GM18505 (cell line): Measurements from ENCODE around the gene RPS6KA5.

ENCODE experiments used
- ATAC-seq: cut with Tn5 transposase; IDR thresholded peaks from one replicate; pipeline ENCODE4 v1.9.1; 2021; ENCODE audit not compliant: unreplicated experiment
- POLR2A ChIP-seq: IDR thresholded peaks from 4 replicates; pipeline ENCODE4 v1.6.1; 2011; ENCODE audit warnings: borderline replicate concordance; ENCODE audit not compliant: insufficient read depth, insufficient read length; ENCODE audit errors: extremely low read depth

RPS6KA5 gene

DNA sequence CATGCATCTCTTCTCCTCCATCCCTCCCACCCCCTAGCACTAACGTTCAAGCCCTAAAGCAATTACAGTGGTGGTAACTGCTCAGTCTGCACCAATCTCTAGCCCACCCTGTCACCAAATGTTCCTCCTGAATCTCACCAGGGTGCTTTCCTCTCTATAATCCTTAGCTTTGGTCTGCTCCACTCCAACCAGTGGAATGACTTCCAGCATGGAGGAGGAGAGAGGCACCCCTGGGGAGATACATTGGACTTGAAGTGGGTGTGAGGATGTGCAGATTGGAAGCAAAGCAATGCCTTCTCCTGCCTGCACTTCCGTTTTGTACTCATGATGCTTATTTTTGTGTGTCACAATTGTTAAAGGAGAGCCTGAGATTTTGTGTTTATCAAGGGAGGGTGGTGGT, 24.1 kb upstream of the RPS6KA5 start:
- no peak for ATAC-seq
- no peak for TF ChIP-seq POLR2A

DNA sequence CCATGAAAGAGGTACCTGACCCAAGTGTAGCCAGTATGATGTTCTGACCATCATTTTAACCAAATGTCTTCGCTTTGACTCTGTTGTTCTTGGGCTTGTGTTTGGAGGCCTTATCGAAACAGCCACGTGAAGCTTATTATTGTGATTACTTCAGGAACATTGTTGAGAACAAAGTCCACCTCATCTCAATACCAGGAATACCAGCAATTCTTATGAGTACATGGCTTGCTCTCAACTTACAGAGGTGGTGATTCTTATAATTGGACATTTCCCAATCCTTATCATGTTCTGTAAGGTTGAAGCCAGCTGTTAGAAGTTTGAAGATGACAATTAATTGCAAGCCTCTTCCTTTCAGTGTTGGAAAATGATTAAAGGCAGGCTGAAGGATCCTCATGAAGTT, 21.8 kb upstream of the RPS6KA5 start:
- no peak for ATAC-seq
- no peak for TF ChIP-seq POLR2A

DNA sequence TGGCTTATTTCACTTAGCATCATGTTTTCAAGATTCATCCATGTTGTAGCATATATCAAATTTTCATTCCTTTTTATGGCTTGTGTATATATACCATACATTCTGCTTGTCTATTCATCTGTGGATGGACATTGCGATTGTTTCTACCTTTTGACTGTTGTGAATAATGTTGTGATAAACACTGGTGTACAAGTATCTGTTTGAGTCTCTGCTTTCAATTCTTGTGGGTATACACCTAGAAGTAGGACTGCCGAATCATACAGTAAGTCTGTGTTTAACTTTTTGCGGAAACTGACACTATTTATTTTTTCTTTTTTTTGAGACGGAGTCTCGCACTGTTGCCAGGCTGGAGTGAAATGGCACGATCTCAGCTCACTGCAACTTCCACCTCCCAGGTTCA, 19.6 kb upstream of the RPS6KA5 start:
- ATAC-seq: no peak
- TF ChIP-seq POLR2A: no peak

DNA sequence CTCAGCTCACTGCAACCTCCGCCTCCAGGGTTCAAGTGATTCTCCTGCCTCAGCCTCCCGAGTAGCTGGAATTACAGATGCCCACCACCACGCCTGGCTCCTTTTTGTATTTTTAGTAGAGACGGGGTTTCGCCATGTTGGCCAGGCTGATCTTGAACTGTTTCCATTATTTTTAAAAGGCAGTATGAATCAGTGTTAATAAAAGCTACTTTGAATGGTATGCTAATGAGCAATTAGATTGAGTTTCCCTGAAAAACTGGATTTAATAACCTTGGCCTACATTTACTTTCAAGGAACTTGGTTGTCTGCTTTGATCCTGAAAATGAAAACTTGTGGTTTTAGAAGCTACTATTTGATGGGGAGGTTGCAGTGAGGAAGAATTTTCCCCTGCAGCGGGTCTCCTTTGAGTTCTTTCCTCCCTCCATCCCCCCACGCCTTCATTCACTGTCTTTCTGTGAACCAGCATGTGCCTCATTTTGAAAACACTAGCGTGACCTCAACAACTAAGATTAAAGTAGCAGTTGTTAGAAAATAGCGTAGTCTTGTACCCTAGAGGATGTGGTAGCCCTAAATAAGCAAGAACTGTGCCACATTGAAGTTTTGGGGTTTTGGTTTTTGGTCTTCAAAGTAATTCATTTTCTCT, 17.8 kb upstream of the RPS6KA5 start:
- no peak for ATAC-seq

DNA sequence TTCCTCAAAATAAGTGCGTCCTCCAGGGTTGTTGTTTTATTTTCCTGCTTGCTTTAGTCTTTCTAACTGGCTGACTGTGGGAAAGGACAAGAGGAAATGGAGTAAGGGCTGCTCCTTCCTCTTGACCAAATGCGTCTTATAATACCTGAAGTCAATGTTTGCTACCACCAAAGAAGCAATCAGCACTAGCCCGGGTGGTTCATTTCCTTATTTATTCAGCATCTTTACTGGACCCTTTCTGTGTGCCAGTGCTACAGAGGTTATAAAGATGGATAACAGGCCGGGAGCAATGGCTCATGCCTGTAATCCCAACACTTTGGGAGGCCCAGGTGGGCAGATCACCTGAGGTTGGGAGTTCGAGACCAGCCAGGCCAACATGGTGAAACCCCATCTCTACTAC, 15.1 kb upstream of the RPS6KA5 start:
- ATAC-seq: no peak
- TF ChIP-seq POLR2A: no peak

More for the DNA sequence above, 17.8 kb upstream of the RPS6KA5 start:
- TF ChIP-seq POLR2A: no peak

DNA sequence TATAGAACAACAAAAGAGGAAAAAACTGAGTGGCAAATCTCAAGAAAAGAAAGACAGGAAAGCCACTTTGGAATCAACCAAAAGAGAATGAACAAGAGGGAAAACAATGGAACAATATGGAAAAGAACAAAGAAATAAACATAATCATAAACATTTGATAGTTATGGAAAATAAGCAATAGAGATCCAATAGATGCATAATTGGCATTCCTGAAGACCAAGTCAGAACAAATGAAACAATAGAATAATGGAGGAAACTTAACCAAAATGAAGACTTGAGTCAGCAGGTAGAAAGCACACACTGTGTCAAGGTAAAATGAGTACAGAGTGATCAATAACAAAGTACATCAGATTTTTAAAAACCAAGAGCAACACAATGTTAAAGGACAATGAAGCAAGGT, 10.1 kb upstream of the RPS6KA5 start:
- TF ChIP-seq POLR2A: no peak
- no peak for ATAC-seq

DNA sequence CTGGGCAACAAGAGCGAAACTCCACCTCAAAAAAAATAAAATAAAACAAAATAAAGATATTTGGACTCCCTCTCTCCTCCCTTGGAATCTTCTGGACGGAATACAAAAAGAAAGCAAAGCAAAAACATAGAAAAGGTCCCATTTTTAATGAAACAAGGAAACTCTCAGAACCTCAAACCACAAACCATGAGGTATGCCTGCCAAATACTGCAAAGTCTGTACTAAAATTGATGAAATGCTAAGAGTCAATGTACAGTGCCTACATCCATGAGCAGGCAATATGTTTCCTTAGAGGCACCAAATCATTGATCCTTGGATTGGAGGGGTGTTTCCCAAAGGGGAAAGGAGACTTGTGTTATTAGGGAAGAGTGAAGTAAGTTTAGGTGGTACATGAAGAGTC, 8.2 kb upstream of the RPS6KA5 start:
- ATAC-seq: no peak
- no peak for TF ChIP-seq POLR2A

DNA sequence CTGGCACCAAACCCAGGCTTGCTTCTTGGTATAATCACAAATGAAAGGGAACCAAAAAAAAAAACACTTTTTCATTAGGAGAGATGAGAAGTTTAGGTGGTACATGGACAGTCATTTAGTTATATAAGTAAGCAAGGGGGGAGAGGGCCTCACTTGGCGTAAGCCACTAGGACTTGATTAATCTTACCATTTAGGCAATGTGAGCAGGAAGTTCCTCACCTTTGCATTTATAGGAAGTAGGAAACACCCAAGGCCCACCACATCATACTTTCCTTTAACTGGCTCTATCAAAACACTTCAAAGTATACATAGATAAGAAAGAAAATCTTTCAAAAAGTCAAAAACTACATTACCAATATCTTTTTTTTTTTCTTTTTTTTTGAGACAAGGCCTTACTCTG, 6.7 kb upstream of the RPS6KA5 start:
- TF ChIP-seq POLR2A: no peak
- no peak for ATAC-seq

DNA sequence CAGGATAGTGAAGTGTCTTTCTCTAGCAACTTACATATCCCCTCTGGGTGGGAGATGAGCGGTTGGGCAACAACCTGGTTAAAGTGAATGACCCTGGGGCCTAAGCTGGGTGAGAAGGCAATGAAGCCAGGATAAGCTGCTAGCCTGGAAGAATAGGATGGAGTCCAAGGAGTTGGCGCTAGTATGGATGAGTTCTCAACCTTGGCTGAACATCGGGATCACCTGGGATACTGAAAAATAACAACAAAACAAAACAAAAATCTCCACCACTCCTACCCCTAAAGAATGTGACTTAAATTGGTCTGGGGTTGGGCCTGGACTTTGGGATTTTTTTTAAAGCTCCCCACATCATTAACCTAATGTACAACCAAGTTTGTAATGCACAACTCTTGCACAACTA, 4.8 kb upstream of the RPS6KA5 start:
- no peak for ATAC-seq
- TF ChIP-seq POLR2A: no peak

DNA sequence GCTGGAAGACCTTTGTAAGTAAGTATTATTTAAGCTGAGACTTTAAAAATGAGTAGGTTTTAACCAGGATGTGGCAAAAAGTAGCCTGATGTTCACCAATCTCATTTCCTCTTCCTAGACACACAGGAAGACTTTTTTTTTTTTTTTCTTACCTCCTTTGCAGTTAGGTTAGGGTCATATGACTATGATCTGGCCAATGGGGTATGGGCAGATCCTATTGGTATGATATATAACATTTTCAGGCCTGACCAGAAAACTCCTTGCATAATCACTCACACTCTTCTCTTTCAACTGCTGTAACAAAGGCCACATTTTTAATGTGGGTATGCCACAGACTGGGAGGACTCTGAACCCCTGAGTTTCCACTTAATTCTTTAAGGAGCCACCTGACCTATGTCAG, 2.7 kb upstream of the RPS6KA5 start:
- ATAC-seq: no peak
- TF ChIP-seq POLR2A: no peak

DNA sequence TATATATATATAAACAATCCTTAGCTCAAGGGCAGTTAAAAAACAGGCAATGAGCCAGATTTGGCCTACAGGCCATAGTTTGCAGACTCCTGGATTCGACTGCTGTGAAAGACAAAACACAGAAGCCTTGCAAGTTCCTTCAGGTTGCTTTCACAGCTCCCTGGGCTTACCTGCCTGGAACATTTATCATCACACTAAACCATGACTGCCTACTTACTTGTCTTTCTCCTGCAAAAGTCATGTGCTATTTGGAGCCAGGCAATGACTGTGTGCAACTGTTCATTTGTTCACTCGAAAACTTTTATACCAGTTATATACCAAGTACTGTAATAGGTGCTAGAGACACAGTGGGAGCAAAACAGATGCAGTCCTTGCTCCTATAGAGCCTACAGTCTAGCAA, 2.2 kb upstream of the RPS6KA5 start:
- no peak for TF ChIP-seq POLR2A

DNA sequence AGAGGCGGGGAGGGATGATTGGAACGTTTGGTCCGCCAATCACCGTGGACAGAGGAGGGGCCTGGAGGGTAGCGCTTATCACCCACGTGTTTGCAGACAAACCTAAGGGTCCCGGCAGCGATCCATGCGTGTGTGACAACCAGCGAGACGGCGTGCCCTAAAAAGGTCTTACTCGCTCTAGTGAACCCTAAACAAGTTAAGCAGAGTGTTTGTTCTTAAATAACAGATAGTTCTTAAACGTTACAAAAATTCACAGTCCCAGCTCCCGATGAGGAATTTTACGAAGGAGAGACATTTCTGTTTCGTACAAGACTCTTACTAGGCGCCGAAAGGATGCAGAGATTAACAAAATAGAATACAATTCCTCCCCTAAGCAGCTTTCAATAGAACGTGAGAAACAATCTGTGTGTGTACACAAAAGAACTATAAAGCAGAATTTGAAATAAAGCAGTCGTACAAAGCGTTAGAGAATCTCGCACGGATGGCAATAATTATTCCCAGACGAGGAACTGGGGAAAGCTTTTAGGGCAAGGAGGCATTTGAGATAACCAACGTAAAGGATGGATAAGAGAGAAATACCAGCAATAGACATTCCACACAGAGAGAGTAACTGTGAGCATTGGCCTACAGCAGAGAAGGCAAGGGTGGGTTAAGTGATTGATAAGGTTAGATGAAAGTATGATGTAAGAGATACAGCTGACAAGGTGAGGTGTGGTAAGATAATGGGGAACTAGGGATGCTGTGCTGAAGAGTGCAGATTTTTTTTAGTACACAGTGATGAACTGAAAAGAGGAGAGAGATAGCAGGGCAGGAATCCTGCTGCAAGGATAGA, 831 bp upstream of the RPS6KA5 start:
- ATAC-seq: no peak
- peak; percentile 54 for TF ChIP-seq POLR2A

More for the DNA sequence above, 2.2 kb upstream of the RPS6KA5 start:
- ATAC-seq: no peak

DNA sequence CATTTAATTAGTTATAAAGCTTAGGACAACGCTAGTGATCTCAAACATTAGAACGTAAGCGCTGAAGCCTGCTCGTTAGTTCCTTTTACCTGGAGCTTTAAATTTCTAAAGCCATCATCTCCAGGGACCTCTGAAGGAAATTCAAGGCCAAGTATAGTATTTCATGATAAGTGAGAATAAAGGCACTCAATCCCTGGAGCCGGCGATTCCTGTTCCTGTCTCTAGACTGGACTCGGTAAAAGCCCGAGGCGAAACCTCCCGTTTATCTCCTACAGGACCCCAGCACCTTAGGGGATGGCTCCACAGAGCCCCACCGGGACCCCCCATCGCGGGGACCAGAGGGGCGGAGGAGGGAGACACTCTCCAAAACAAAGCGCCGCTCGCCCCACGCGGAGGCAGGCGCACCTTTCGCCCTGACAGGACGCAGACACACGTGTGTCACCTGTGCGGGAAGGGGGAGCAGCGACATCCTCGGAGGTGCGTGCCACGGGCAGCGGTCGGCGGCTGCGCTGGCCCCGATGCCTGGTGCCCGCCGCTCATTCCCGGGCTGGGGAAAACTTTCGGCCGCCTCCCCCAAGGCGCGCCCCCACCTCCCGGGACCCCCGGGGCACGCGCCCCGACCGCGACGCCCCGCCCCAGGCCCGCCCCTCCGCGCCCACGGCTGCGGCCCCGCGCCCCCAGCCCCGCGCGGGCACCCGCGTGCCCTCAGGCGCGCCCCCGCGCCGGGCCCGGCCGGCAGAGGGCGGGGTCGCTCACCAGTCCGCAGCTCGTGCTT, 678 bp downstream of the RPS6KA5 start:
- no peak for TF ChIP-seq POLR2A
- ATAC-seq: peak; percentile 34

DNA sequence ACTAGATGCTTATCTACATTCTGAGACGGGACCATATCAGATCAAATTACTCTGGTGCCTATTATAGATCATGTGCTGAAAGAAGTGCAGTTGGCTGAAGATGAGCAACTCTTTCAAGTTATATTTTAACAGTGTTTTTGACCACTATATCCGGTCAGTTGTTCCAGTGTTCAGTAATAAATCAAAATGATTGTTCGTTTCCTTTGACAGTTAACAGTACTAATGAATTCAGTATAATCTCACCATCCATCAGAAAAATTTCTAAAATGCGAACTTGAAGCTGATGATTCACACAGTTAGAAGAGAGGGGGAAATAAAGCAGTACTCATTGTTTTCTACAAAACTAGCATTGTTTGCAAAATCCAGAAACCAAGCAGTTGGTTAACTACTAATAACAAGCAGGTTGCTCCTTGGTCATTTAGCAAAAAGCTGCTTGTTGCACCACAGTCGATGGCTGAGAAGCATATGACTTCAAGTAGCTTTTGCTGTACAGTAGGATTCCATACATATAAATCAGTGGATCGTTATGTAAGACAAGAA, 2.3 kb downstream of the RPS6KA5 start:
- no peak for ATAC-seq
- TF ChIP-seq POLR2A: no peak

DNA sequence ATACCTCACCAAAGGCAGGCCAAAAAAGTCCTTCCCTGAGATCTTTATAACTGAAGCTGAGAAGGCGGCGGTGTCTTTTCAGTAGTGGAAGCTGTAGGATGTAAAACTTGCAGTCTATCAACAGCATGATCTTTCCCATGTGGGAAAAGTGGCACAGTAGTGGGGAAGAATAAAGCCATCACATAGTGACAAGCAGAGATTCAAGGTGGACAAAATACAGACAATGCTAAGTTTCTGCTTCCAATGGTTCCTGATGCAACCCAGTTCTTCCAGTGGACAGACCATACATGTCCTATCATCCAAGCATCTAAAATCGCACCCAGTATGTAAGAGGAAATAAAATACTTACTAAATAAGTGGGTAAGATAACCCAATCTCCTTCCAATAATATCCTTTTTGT, 4.1 kb downstream of the RPS6KA5 start:
- no peak for ATAC-seq

More for the DNA sequence above, 4.1 kb downstream of the RPS6KA5 start:
- TF ChIP-seq POLR2A: no peak
